ENCODE data around the gene ELF2.

DNA sequence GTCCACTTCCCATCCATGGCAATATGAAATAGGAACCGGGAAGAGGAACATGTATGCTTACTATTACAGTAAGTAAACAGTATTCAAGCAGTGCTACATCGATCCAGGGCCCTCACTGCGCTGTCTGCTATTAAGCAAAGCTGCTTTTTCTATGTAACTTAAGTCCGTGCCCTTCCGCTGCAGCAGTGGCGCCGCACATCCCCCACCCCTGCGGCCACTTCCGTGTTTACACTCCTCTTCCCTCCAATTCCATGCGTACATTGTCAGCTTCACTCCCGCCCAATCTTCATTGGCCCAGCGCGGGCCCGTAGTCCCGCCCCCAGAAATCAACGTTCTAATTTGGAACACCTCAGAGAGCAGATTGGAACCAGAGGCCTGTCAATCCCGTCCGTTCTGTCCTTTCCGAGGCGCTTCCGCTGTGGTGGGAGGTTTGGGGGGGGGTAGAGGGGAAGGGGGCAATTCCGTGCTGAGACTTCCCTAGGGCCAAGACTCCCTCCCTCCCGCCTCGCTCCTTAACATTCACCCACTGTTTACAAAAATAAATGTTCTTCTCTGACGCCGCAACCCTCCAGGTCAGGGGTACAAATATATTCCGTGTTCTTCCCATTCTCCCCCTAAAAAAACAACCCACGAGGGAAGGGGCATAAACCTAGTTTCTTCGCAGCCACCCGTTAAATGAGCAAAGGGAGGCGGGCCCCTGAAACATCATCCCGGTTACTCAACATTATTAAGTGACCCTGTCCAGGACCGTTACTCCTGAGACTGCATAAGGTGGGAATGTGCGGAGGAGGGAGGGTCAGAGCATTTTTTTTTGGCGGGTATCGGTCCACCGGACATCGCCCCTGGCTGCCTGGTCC, 94.0 kb downstream of the ELF2 start:
- TF ChIP-seq, protein P1, sequence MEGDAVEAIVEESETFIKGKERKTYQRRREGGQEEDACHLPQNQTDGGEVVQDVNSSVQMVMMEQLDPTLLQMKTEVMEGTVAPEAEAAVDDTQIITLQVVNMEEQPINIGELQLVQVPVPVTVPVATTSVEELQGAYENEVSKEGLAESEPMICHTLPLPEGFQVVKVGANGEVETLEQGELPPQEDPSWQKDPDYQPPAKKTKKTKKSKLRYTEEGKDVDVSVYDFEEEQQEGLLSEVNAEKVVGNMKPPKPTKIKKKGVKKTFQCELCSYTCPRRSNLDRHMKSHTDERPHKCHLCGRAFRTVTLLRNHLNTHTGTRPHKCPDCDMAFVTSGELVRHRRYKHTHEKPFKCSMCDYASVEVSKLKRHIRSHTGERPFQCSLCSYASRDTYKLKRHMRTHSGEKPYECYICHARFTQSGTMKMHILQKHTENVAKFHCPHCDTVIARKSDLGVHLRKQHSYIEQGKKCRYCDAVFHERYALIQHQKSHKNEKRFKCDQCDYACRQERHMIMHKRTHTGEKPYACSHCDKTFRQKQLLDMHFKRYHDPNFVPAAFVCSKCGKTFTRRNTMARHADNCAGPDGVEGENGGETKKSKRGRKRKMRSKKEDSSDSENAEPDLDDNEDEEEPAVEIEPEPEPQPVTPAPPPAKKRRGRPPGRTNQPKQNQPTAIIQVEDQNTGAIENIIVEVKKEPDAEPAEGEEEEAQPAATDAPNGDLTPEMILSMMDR (IDR thresholded peaks at IDR 0.05; ENCODE audit: low read depth, low read length, poor library complexity, severe bottlenecking) = no peak
- no peak for TF ChIP-seq EZH2phosphoT487 (IDR thresholded peaks at IDR 0.05; ENCODE audit: borderline replicate concordance, low read length)
